WTC11 (cell line): ENCODE data around the gene TMEM151A.

ENCODE experiments used
- CBFB ChIP-seq: sonication (generic); formaldehyde crosslinking; IDR thresholded peaks from 2 replicates; pipeline ENCODE4 v1.8.1; 2022; ENCODE audit warnings: mild to moderate bottlenecking, low read depth, missing genetic modification reagents
- ESRRA ChIP-seq: sonication (generic); formaldehyde crosslinking; IDR thresholded peaks from 2 replicates; pipeline ENCODE4 v1.8.1; 2022; ENCODE audit warnings: mild to moderate bottlenecking, missing genetic modification reagents, borderline replicate concordance
- ETV6 ChIP-seq: sonication (generic); formaldehyde crosslinking; IDR thresholded peaks from 2 replicates; pipeline ENCODE4 v1.8.1; 2022; ENCODE audit warnings: mild to moderate bottlenecking, missing genetic modification reagents
- HMGXB4 ChIP-seq: sonication (generic); formaldehyde crosslinking; IDR thresholded peaks from 2 replicates; pipeline ENCODE4 v1.8.1; 2023; ENCODE audit warnings: mild to moderate bottlenecking, moderate library complexity, missing genetic modification reagents
- JUN ChIP-seq: sonication (generic); formaldehyde crosslinking; IDR thresholded peaks from 2 replicates; pipeline ENCODE4 v1.8.0; 2023; ENCODE audit warnings: mild to moderate bottlenecking, missing genetic modification reagents
- NFYB ChIP-seq: sonication (generic); formaldehyde crosslinking; conservative IDR thresholded peaks from 2 replicates; pipeline ENCODE4 v1.8.0; 2022; ENCODE audit warnings: low read depth, missing genetic modification reagents
- SMAD4 ChIP-seq: sonication (generic); formaldehyde crosslinking; IDR thresholded peaks from 2 replicates; pipeline ENCODE4 v1.8.0; 2022; ENCODE audit warnings: mild to moderate bottlenecking, missing genetic modification reagents
- ZNF317 ChIP-seq: sonication (generic); formaldehyde crosslinking; IDR thresholded peaks from 2 replicates; pipeline ENCODE4 v1.8.1; 2023; ENCODE audit warnings: low read depth, mild to moderate bottlenecking, moderate library complexity, missing genetic modification reagents, borderline replicate concordance
- ZNF416 ChIP-seq: fragments of 250-450 bp; sonication (Bioruptor Pico); IDR thresholded peaks from 2 replicates; pipeline ENCODE4 v1.9.0; 2021; ENCODE audit warnings: mild to moderate bottlenecking, inconsistent platforms
- TF ChIP-seq, protein P1 (sequence below): sonication (generic); formaldehyde crosslinking; IDR thresholded peaks from 2 replicates; pipeline ENCODE4 v1.8.1; 2023; ENCODE audit warnings: mild to moderate bottlenecking, missing genetic modification reagents, borderline replicate concordance
- TF ChIP-seq, protein P2 (sequence below): sonication (generic); formaldehyde crosslinking; IDR thresholded peaks from 2 replicates; pipeline ENCODE4 v1.8.0; 2022; ENCODE audit warnings: mild to moderate bottlenecking, missing genetic modification reagents
- TF ChIP-seq, protein P3 (sequence below): fragments of 200-600 bp; IDR thresholded peaks from 2 replicates; pipeline ENCODE4 v1.8.0; 2022; ENCODE audit warnings: antibody characterized with exemption
- TF ChIP-seq, protein P4 (sequence below): sonication (generic); formaldehyde crosslinking; IDR thresholded peaks from 2 replicates; pipeline ENCODE4 v1.8.0; 2022; ENCODE audit warnings: mild to moderate bottlenecking, missing genetic modification reagents
- TF ChIP-seq, protein P5 (sequence below): sonication (generic); formaldehyde crosslinking; IDR thresholded peaks from 2 replicates; pipeline ENCODE4 v1.8.0; 2022; ENCODE audit warnings: missing genetic modification reagents

DNA sequence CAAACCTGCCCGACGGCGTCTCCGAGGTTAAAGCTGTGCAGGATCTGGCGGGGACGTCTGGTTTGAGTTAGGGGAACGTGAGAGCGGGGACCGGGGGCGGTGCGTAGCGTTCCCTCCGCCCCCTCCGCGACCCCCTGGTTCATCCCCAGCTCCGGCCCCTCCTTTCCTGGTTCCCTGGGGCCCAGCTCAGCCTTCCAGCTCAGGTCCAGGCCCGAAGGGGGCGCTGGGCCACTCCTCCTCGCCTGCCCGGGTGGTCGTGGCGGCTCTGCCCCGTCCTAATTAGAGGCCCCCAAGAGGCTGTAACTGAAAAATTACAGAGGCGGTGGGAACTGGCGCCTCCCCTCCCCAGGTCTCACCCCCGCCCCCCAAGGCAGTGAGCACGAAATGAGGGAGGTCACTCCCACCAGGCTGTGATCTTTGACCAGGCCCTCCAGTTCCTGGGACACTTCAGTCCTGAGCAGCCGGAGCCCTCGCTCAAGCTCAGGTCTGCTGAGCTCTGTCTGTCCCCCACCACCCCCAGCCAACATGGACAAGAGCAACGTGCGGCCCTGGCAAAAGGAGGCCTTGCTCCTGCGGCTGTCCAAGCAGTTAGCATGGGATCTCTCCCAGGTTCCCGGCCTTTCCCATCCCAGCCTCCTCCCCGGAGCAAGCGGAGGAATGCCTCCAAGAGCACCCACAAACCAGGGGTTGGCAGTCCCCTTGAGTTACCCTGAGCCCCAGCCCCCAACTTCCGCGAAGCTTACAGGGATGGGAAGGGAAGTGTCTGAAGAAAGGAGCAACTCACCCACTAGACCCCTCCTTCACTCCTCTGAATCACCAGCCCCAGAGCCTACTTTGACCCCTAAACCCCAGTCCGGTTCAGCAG, 21.9 kb downstream of the TMEM151A start:
- TF ChIP-seq, protein P1, sequence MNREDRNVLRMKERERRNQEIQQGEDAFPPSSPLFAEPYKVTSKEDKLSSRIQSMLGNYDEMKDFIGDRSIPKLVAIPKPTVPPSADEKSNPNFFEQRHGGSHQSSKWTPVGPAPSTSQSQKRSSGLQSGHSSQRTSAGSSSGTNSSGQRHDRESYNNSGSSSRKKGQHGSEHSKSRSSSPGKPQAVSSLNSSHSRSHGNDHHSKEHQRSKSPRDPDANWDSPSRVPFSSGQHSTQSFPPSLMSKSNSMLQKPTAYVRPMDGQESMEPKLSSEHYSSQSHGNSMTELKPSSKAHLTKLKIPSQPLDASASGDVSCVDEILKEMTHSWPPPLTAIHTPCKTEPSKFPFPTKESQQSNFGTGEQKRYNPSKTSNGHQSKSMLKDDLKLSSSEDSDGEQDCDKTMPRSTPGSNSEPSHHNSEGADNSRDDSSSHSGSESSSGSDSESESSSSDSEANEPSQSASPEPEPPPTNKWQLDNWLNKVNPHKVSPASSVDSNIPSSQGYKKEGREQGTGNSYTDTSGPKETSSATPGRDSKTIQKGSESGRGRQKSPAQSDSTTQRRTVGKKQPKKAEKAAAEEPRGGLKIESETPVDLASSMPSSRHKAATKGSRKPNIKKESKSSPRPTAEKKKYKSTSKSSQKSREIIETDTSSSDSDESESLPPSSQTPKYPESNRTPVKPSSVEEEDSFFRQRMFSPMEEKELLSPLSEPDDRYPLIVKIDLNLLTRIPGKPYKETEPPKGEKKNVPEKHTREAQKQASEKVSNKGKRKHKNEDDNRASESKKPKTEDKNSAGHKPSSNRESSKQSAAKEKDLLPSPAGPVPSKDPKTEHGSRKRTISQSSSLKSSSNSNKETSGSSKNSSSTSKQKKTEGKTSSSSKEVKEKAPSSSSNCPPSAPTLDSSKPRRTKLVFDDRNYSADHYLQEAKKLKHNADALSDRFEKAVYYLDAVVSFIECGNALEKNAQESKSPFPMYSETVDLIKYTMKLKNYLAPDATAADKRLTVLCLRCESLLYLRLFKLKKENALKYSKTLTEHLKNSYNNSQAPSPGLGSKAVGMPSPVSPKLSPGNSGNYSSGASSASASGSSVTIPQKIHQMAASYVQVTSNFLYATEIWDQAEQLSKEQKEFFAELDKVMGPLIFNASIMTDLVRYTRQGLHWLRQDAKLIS = no peak
- TF ChIP-seq, protein P2, sequence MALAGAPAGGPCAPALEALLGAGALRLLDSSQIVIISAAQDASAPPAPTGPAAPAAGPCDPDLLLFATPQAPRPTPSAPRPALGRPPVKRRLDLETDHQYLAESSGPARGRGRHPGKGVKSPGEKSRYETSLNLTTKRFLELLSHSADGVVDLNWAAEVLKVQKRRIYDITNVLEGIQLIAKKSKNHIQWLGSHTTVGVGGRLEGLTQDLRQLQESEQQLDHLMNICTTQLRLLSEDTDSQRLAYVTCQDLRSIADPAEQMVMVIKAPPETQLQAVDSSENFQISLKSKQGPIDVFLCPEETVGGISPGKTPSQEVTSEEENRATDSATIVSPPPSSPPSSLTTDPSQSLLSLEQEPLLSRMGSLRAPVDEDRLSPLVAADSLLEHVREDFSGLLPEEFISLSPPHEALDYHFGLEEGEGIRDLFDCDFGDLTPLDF (CRISPR knock-in tag) = no peak
- no peak for TF ChIP-seq HMGXB4
- TF ChIP-seq, protein P3, sequence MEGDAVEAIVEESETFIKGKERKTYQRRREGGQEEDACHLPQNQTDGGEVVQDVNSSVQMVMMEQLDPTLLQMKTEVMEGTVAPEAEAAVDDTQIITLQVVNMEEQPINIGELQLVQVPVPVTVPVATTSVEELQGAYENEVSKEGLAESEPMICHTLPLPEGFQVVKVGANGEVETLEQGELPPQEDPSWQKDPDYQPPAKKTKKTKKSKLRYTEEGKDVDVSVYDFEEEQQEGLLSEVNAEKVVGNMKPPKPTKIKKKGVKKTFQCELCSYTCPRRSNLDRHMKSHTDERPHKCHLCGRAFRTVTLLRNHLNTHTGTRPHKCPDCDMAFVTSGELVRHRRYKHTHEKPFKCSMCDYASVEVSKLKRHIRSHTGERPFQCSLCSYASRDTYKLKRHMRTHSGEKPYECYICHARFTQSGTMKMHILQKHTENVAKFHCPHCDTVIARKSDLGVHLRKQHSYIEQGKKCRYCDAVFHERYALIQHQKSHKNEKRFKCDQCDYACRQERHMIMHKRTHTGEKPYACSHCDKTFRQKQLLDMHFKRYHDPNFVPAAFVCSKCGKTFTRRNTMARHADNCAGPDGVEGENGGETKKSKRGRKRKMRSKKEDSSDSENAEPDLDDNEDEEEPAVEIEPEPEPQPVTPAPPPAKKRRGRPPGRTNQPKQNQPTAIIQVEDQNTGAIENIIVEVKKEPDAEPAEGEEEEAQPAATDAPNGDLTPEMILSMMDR = no peak
- no peak for TF ChIP-seq ZNF416 (CRISPR knock-in tag)
- no peak for TF ChIP-seq NFYB
- TF ChIP-seq SMAD4 (CRISPR knock-in tag) = no peak
- no peak for TF ChIP-seq ETV6 (CRISPR knock-in tag)
- TF ChIP-seq, protein P4, sequence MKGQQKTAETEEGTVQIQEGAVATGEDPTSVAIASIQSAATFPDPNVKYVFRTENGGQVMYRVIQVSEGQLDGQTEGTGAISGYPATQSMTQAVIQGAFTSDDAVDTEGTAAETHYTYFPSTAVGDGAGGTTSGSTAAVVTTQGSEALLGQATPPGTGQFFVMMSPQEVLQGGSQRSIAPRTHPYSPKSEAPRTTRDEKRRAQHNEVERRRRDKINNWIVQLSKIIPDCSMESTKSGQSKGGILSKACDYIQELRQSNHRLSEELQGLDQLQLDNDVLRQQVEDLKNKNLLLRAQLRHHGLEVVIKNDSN (CRISPR knock-in tag) = no peak
- TF ChIP-seq JUN (CRISPR knock-in tag) = no peak
- no peak for TF ChIP-seq CBFB (CRISPR knock-in tag)
- TF ChIP-seq, protein P5, sequence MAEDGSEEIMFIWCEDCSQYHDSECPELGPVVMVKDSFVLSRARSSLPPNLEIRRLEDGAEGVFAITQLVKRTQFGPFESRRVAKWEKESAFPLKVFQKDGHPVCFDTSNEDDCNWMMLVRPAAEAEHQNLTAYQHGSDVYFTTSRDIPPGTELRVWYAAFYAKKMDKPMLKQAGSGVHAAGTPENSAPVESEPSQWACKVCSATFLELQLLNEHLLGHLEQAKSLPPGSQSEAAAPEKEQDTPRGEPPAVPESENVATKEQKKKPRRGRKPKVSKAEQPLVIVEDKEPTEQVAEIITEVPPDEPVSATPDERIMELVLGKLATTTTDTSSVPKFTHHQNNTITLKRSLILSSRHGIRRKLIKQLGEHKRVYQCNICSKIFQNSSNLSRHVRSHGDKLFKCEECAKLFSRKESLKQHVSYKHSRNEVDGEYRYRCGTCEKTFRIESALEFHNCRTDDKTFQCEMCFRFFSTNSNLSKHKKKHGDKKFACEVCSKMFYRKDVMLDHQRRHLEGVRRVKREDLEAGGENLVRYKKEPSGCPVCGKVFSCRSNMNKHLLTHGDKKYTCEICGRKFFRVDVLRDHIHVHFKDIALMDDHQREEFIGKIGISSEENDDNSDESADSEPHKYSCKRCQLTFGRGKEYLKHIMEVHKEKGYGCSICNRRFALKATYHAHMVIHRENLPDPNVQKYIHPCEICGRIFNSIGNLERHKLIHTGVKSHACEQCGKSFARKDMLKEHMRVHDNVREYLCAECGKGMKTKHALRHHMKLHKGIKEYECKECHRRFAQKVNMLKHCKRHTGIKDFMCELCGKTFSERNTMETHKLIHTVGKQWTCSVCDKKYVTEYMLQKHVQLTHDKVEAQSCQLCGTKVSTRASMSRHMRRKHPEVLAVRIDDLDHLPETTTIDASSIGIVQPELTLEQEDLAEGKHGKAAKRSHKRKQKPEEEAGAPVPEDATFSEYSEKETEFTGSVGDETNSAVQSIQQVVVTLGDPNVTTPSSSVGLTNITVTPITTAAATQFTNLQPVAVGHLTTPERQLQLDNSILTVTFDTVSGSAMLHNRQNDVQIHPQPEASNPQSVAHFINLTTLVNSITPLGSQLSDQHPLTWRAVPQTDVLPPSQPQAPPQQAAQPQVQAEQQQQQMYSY (CRISPR knock-in tag) = no peak
- no peak for TF ChIP-seq ZNF317 (CRISPR knock-in tag)
- TF ChIP-seq ESRRA = no peak
